ENCODE data around the gene CASP8.
A peak's percentile ranks its signal among the peaks of the same experiment; 100 is the strongest.
"Not testable (repeated sequence)": the region's sequence is repeated elsewhere in the genome, so short reads cannot be mapped to it uniquely, and the experiment has no call there.

The CASP8 gene

GRCh38 chr2:201273330-201273983, 13.1 kb downstream of the CASP8 start:
- H3K36me3 Mint-ChIP-seq = peaks cover 20% of the 10 kb centered on the region
- no peaks in the 10 kb centered on the region for H3K9me3 Mint-ChIP-seq (ENCODE audit: low read depth)
- H3K27ac Mint-ChIP-seq = peak overlapping the region; percentile 23
- H3K4me3 Mint-ChIP-seq = peak overlapping the region; percentile 6
- peaks cover 55% of the 10 kb centered on the region for H3K4me1 Mint-ChIP-seq (ENCODE audit: low read depth)
- H3K27me3 Mint-ChIP-seq = no peaks in the 10 kb centered on the region

- Mint-ChIP-seq H3K36me3 (peaks cover 25% of the 10 kb centered on the region), H3K9me3 (ENCODE audit: low read depth) (no peaks in the 10 kb centered on the region), H3K27me3 (no peaks in the 10 kb centered on the region), H3K27ac (peak overlapping the region; percentile 70), H3K4me3 (no peak overlapping the region), H3K4me1 (ENCODE audit: low read depth) (peaks cover 53% of the 10 kb centered on the region)
These were observed 14.7 kb downstream of the CASP8 start for GRCh38 chr2:201275069-201275468.

- Mint-ChIP-seq H3K27me3 (no peaks in the 10 kb centered on the region), H3K9me3 (ENCODE audit: low read depth) (no peaks in the 10 kb centered on the region), H3K27ac (peak overlapping the region; percentile 34), H3K36me3 (peaks cover 24% of the 10 kb centered on the region), H3K4me3 (no peak overlapping the region), H3K4me1 (ENCODE audit: low read depth) (peaks cover 52% of the 10 kb centered on the region)
These were observed 15.7 kb downstream of the CASP8 start for GRCh38 chr2:201275990-201276389.

GRCh38 chr2:201276511-201276910, 16.2 kb downstream of the CASP8 start:
- Mint-ChIP-seq H3K27me3 (no peaks in the 10 kb centered on the region), H3K9me3 (ENCODE audit: low read depth) (no peaks in the 10 kb centered on the region), H3K4me3 (no peak overlapping the region), H3K36me3 (peaks cover 24% of the 10 kb centered on the region), H3K27ac (peak overlapping the region; percentile 34), H3K4me1 (ENCODE audit: low read depth) (peaks cover 47% of the 10 kb centered on the region)

- peaks cover 28% of the 10 kb centered on the region for H3K4me1 Mint-ChIP-seq (ENCODE audit: low read depth)
- no peaks in the 10 kb centered on the region for H3K27me3 Mint-ChIP-seq
- peak overlapping the region; percentile 86 for H3K27ac Mint-ChIP-seq
- H3K9me3 Mint-ChIP-seq (ENCODE audit: low read depth) = no peaks in the 10 kb centered on the region
- peaks cover 19% of the 10 kb centered on the region for H3K36me3 Mint-ChIP-seq
- no peak overlapping the region for H3K4me3 Mint-ChIP-seq
These were observed 18.7 kb downstream of the CASP8 start for GRCh38 chr2:201279079-201279478.

GRCh38 chr2:201280191-201281040, 20.1 kb downstream of the CASP8 start:
- Mint-ChIP-seq H3K9me3 (ENCODE audit: low read depth) (no peaks in the 10 kb centered on the region), H3K4me1 (ENCODE audit: low read depth) (peaks cover 27% of the 10 kb centered on the region), H3K36me3 (peaks cover 21% of the 10 kb centered on the region), H3K27me3 (no peaks in the 10 kb centered on the region), H3K27ac (peak overlapping the region; percentile 73), H3K4me3 (no peak overlapping the region)

- Mint-ChIP-seq H3K9me3 (ENCODE audit: low read depth) (no peaks in the 10 kb centered on the region), H3K4me3 (no peak overlapping the region), H3K27me3 (no peaks in the 10 kb centered on the region), H3K36me3 (peaks cover 43% of the 10 kb centered on the region), H3K27ac (peak overlapping the region; percentile 9), H3K4me1 (ENCODE audit: low read depth) (peaks cover 14% of the 10 kb centered on the region)
These were observed 25.2 kb downstream of the CASP8 start for GRCh38 chr2:201285499-201285898.

- H3K36me3 Mint-ChIP-seq = peaks cover 53% of the 10 kb centered on the region
- H3K4me1 Mint-ChIP-seq (ENCODE audit: low read depth); H3K27me3 Mint-ChIP-seq: not testable (repeated sequence)
These were observed 30.3 kb downstream of the CASP8 start for GRCh38 chr2:201290457-201291148.

GRCh38 chr2:201298462-201299052, 38.2 kb downstream of the CASP8 start:
- no peak overlapping the region for H3K4me3 Mint-ChIP-seq
- H3K4me1 Mint-ChIP-seq (ENCODE audit: low read depth) = peaks cover 12% of the 10 kb centered on the region
- no peaks in the 10 kb centered on the region for H3K27me3 Mint-ChIP-seq
- H3K36me3 Mint-ChIP-seq = peaks cover 40% of the 10 kb centered on the region
- H3K27ac Mint-ChIP-seq = no peak overlapping the region
- H3K9me3 Mint-ChIP-seq (ENCODE audit: low read depth) = peaks cover 12% of the 10 kb centered on the region

More at GRCh38 chr2:201290457-201291148, 30.3 kb downstream of the CASP8 start:
- not testable (repeated sequence) for H3K9me3 Mint-ChIP-seq (ENCODE audit: low read depth); H3K27ac Mint-ChIP-seq; H3K4me3 Mint-ChIP-seq

GRCh38 chr2:201299929-201300328, 39.6 kb downstream of the CASP8 start:
- H3K27me3 Mint-ChIP-seq, H3K4me3 Mint-ChIP-seq, H3K27ac Mint-ChIP-seq: not testable (repeated sequence)
- H3K9me3 Mint-ChIP-seq (ENCODE audit: low read depth) = peaks cover 12% of the 10 kb centered on the region
- H3K4me1 Mint-ChIP-seq (ENCODE audit: low read depth) = peaks cover 12% of the 10 kb centered on the region
- peaks cover 40% of the 10 kb centered on the region for H3K36me3 Mint-ChIP-seq

- H3K27ac Mint-ChIP-seq = no peak overlapping the region
- no peak overlapping the region for H3K4me3 Mint-ChIP-seq
- no peaks in the 10 kb centered on the region for H3K4me1 Mint-ChIP-seq (ENCODE audit: low read depth)
- H3K27me3 Mint-ChIP-seq = no peaks in the 10 kb centered on the region
- peaks cover 12% of the 10 kb centered on the region for H3K9me3 Mint-ChIP-seq (ENCODE audit: low read depth)
- H3K36me3 Mint-ChIP-seq = peaks cover 47% of the 10 kb centered on the region
These were observed 47.5 kb downstream of the CASP8 start for GRCh38 chr2:201307876-201308275.

- Mint-ChIP-seq H3K9me3 (ENCODE audit: low read depth) (peaks cover 14% of the 10 kb centered on the region), H3K4me1 (ENCODE audit: low read depth) (no peaks in the 10 kb centered on the region), H3K36me3 (peaks cover 51% of the 10 kb centered on the region), H3K27ac (no peak overlapping the region), H3K27me3 (no peaks in the 10 kb centered on the region), H3K4me3 (no peak overlapping the region)
These were observed 48.6 kb downstream of the CASP8 start for GRCh38 chr2:201308914-201309313.

- Mint-ChIP-seq H3K27me3 (no peaks in the 10 kb centered on the region), H3K27ac (no peak overlapping the region), H3K4me3 (no peak overlapping the region), H3K4me1 (ENCODE audit: low read depth) (no peaks in the 10 kb centered on the region), H3K9me3 (ENCODE audit: low read depth) (peaks cover 41% of the 10 kb centered on the region), H3K36me3 (peaks cover 66% of the 10 kb centered on the region)
These were observed 53.0 kb downstream of the CASP8 start for GRCh38 chr2:201313362-201313761.

GRCh38 chr2:201319511-201319910, 59.2 kb downstream of the CASP8 start:
- no peaks in the 10 kb centered on the region for H3K27me3 Mint-ChIP-seq
- peaks cover 64% of the 10 kb centered on the region for H3K36me3 Mint-ChIP-seq
- H3K4me1 Mint-ChIP-seq (ENCODE audit: low read depth) = no peaks in the 10 kb centered on the region
- H3K27ac Mint-ChIP-seq = no peak overlapping the region
- peaks cover 28% of the 10 kb centered on the region for H3K9me3 Mint-ChIP-seq (ENCODE audit: low read depth)
- no peak overlapping the region for H3K4me3 Mint-ChIP-seq

- H3K27ac Mint-ChIP-seq = no peak overlapping the region
- H3K9me3 Mint-ChIP-seq (ENCODE audit: low read depth) = peaks cover 26% of the 10 kb centered on the region
- no peak overlapping the region for H3K4me3 Mint-ChIP-seq
- H3K27me3 Mint-ChIP-seq = no peaks in the 10 kb centered on the region
- no peaks in the 10 kb centered on the region for H3K4me1 Mint-ChIP-seq (ENCODE audit: low read depth)
- peaks cover 62% of the 10 kb centered on the region for H3K36me3 Mint-ChIP-seq
These were observed 59.9 kb downstream of the CASP8 start for GRCh38 chr2:201320257-201320656.

Measured in activated naive CD8-positive, alpha-beta T cell (primary cell).